ENCODE measurements around the gene TFPT.

- TF ChIP-seq L3MBTL2 (conservative IDR thresholded peaks at IDR 0.05) (no peak), FOXK2 (IDR thresholded peaks at IDR 0.05) (no peak), CTBP1 (IDR thresholded peaks at IDR 0.05; ENCODE audit: borderline replicate concordance) (no peak), TARDBP (IDR thresholded peaks at IDR 0.05) (no peak), FOXM1 (IDR thresholded peaks at IDR 0.05; ENCODE audit: borderline replicate concordance) (no peak), SUZ12 (IDR thresholded peaks at IDR 0.05) (no peak), SP1 (IDR thresholded peaks at IDR 0.05) (no peak), BHLHE40 (IDR thresholded peaks at IDR 0.05; ENCODE audit: borderline replicate concordance) (no peak), ELF4 (IDR thresholded peaks at IDR 0.05) (no peak), FOXA1 (IDR thresholded peaks at IDR 0.05) (no peak), ARNT (IDR thresholded peaks at IDR 0.05) (no peak), ZNF384 (IDR thresholded peaks at IDR 0.05) (no peak)
Observed at GRCh38 chr19:54162884-54163283, 47.4 kb upstream of the TFPT start.
